ENCODE results near the gene TIPIN. TPM values are rescaled to one million over a fixed set of nuclear protein-coding genes. Genes with fewer than 3 reads are reported as not detected.
"Not testable (repeated sequence)": the region's sequence is repeated elsewhere in the genome, so short reads cannot be mapped to it uniquely, and the experiment has no call there.

TIPIN gene
- total RNA-seq, 2 donors from 2014 or later: 22.9 to 35.8 TPM

DNA sequence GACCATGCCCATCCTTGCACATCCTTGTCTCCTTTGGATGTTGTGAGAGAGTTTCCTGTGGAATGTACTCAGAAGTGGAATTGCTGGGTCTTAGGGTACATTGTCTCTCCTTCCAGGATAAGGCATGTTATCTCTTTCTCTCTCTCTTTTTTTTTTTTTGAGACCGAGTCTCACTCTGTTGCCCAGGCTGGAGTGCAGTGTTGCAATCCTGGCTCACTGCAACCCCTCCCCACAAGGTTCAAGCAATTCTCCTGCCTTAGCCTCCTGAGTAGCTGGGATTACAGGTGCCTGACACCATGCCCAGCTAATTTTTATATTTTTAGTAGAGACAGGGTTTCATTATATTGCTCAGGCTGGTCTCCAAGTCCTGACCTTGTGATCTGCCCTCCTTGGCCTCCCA, 36.6 kb upstream of the TIPIN start:
- H3K4me1 Mint-ChIP-seq (ENCODE audit: low read depth): peaks cover 85% of the 10 kb centered on the region
- peak overlapping the region; percentile 47 for H3K27ac Mint-ChIP-seq
- H3K36me3 Mint-ChIP-seq (ENCODE audit: insufficient read depth in 2 of 2): peaks cover 2 to 31% of the 10 kb centered on the region in 2 donors
- ATAC-seq (replicated peaks in 1 of 2); H3K27me3 Mint-ChIP-seq (ENCODE audit: low read depth); DNase-seq; H3K4me3 Mint-ChIP-seq; H3K9me3 Mint-ChIP-seq: not testable (repeated sequence)

DNA sequence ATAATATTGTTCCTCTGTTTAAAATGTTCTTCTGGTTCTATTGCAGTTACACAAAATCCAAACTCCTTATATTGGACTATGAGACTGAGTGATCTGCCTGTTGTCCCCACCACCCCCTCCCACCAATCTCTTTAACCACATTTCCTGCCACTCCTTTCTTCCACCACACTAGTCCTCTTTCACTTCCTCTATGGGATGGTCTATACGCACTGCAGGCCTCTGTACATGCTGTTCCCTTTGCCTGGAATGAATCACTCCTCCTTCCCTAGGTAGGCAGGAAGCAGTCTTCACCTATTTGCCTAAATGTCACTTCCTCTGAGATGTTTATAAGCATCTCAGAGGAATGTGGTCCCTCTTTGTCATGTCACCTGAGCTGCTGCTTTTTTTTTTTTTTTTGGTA, 34.2 kb upstream of the TIPIN start:
- Mint-ChIP-seq H3K36me3 (ENCODE audit: insufficient read depth in 2 of 2) (peaks cover 3 to 21% of the 10 kb centered on the region in 2 donors), H3K4me1 (ENCODE audit: low read depth) (peaks cover 81% of the 10 kb centered on the region), H3K9me3 (no peaks in the 10 kb centered on the region), H3K4me3 (peak overlapping the region; percentile 96 to 97), H3K27ac (peak overlapping the region; percentile 54), H3K27me3 (ENCODE audit: low read depth) (no peaks in the 10 kb centered on the region)
- no peak for DNase-seq
- no peak for ATAC-seq (replicated peaks in 1 of 2)

DNA sequence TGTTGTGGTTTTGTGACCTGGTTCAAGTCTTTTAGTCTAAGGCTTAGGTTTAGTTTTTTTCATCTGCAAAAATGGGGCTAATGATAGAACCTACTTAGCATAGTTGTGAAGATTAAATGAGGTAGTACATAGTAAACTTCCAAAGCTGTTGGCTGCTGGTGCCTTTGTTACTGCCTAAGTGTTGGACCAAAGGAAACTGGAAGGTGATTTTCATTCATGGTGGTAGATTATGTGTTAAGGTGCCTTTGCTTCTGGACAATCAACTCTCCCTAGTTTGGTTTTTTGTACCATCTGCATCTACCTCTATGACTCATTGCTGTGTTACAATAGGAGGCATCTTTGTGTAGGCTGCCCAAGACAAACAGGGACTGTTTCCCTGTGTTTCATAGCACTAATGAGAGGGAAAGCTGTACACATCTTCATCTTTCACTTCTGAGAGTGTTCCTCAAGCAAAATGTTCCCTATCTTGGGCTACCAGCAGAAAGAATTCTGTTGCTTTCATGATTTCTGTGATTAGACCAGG, 33.4 kb upstream of the TIPIN start:
- ATAC-seq (replicated peaks in 1 of 2) (peak in 1 of 2 donors; percentile 12), DNase-seq (no peak)
- Mint-ChIP-seq H3K9me3 (no peaks in the 10 kb centered on the region), H3K36me3 (ENCODE audit: insufficient read depth in 2 of 2) (peaks cover 3 to 17% of the 10 kb centered on the region in 2 donors), H3K27ac (peak overlapping the region; percentile 38), H3K27me3 (ENCODE audit: low read depth) (no peaks in the 10 kb centered on the region), H3K4me3 (peak overlapping the region; percentile 96 to 97), H3K4me1 (ENCODE audit: low read depth) (peaks cover 81% of the 10 kb centered on the region)

DNA sequence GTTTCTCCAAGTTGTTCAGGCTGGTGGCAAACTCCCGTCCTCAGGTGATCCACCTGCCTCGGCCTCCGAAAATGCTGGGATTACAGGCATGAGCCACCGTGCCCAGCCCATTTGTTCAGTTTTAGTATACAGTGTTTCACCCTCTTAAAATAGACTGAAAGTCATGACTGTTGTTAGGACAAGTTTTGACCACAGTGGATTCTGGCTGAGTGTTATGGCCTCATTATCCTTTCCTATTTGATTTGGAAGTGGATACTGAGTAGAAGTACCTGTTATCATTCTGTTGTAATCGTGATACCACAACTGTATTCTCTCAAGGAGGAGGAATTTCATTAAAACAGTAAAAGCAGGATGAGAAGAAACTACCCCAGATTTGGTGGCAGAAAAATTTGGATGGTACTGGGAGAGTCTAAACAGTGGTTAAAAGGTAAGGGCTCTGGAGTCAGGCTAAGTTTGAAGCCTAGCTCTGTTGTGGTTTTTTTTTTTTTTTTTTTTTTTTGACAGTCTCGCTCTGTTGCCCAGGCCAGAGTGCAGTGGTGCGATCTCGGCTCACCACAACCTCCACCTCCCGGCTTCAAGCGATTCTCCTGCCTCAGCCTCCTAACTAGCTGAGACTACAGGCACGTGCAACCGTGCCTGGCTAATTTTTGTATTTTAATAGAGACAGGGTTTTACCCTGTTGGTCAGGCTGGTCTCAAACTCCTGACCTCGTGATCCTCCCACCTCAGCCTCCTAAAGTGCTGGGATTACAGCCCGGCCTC, 32.8 kb upstream of the TIPIN start:
- H3K27me3 Mint-ChIP-seq (ENCODE audit: low read depth): no peaks in the 10 kb centered on the region
- DNase-seq: peak in 1 of 2 donors; percentile 23

DNA sequence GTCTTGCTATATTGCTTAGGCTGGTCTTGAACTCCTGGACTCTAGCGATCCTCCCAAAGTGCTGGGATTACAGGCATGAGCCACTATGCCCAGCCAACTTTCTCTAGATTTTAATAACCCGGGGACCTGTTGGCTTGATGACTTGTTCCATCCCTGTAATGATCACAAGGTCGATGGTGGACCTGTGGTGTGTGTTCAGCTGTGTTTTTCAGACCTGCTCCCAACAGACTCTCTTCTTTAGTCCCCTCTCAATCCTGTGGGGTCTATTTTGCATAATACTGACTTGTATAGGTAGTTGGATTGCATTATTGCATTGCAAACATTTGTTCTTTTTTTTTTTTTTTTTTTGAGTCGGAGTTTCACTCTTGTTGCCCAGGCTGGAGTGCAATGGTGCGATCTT, 32.1 kb upstream of the TIPIN start:
- Mint-ChIP-seq H3K27ac (peak overlapping the region; percentile 85), H3K36me3 (ENCODE audit: insufficient read depth in 2 of 2) (peaks cover 3 to 17% of the 10 kb centered on the region in 2 donors), H3K4me1 (ENCODE audit: low read depth) (peaks cover 71% of the 10 kb centered on the region), H3K9me3 (no peaks in the 10 kb centered on the region), H3K27me3 (ENCODE audit: low read depth) (no peaks in the 10 kb centered on the region), H3K4me3 (peak overlapping the region; percentile 96 to 97)
- DNase-seq: peak in 1 of 2 donors; percentile 16
- no peak for ATAC-seq (replicated peaks in 1 of 2)

More for the DNA sequence above, 32.8 kb upstream of the TIPIN start:
- Mint-ChIP-seq H3K4me1 (ENCODE audit: low read depth) (peaks cover 78% of the 10 kb centered on the region), H3K9me3 (no peaks in the 10 kb centered on the region), H3K36me3 (ENCODE audit: insufficient read depth in 2 of 2) (peaks cover 3 to 17% of the 10 kb centered on the region in 2 donors), H3K4me3 (peak overlapping the region; percentile 96 to 97), H3K27ac (peak overlapping the region; percentile 85)
- ATAC-seq (replicated peaks in 1 of 2): no peak

DNA sequence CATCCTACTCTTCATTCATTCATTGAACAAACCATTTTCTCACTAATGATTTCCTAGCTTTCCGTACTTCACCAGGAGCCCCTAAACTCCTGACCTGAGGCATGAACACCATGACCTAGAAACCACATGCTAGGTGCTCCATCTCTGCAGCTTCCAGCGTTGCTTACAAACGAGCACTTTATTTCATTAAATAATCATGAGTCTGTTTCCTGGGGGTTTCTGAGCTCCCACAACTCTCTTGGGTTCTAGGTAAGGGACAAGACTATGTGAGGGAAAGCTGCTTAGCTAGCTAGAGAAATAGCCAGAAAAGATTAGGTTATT, 31.5 kb upstream of the TIPIN start:
- ATAC-seq (replicated peaks in 1 of 2): no peak
- Mint-ChIP-seq H3K4me1 (ENCODE audit: low read depth) (peaks cover 67% of the 10 kb centered on the region), H3K9me3 (no peaks in the 10 kb centered on the region), H3K27ac (peak overlapping the region; percentile 94), H3K36me3 (ENCODE audit: insufficient read depth in 2 of 2) (peaks cover 3 to 15% of the 10 kb centered on the region in 2 donors), H3K4me3 (peak overlapping the region; percentile 96 to 97), H3K27me3 (ENCODE audit: low read depth) (no peaks in the 10 kb centered on the region)
- DNase-seq: no peak

DNA sequence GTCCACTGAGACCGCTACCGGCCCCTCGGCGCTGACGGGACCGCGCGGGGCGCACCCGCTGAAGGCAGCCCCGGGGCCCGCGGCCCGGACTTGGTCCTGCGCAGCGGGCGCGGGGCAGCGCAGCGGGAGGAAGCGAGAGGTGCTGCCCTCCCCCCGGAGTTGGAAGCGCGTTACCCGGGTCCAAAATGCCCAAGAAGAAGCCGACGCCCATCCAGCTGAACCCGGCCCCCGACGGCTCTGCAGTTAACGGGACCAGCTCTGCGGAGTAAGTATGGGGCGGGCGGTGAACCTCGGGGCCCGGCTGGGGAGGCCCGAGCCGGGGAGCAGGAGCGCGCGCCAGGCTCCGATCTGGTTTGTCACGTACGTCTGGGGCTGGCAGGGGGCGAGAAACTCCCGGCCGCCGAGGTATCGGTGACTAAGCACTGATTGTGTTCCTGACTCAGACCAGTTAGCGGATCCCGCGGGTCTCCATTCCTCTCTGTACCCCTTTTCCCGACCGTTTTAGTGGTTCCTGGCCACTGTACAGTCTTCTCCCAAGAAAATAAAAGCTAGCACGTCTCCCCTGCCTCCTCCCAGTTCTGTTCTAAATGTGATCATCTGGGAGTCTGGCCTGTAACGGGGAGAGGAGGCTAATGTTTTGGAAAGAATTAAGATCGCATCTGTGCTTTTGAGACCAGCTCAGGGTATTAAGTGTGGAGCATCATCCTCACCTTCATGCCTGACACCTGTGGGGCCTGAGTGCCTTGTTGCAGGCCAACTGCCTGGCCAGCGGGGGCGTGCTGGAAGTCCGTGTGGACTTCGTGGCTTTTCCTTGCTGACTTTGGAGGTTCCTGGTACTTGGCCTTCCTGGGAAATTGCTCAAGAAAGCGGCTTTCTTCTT, 30.9 kb upstream of the TIPIN start:
- peaks cover 67% of the 10 kb centered on the region for H3K4me1 Mint-ChIP-seq (ENCODE audit: low read depth)
- H3K4me3 Mint-ChIP-seq: peak overlapping the region; percentile 96 to 97
- DNase-seq (peak; percentile 80 to 86), ATAC-seq (replicated peaks in 1 of 2) (peak; percentile 60 to 65)
- no peaks in the 10 kb centered on the region for H3K27me3 Mint-ChIP-seq (ENCODE audit: low read depth)
- H3K27ac Mint-ChIP-seq: peak overlapping the region; percentile 94
- H3K36me3 Mint-ChIP-seq (ENCODE audit: insufficient read depth in 2 of 2): peaks cover 3 to 15% of the 10 kb centered on the region in 2 donors
- H3K9me3 Mint-ChIP-seq: no peaks in the 10 kb centered on the region

DNA sequence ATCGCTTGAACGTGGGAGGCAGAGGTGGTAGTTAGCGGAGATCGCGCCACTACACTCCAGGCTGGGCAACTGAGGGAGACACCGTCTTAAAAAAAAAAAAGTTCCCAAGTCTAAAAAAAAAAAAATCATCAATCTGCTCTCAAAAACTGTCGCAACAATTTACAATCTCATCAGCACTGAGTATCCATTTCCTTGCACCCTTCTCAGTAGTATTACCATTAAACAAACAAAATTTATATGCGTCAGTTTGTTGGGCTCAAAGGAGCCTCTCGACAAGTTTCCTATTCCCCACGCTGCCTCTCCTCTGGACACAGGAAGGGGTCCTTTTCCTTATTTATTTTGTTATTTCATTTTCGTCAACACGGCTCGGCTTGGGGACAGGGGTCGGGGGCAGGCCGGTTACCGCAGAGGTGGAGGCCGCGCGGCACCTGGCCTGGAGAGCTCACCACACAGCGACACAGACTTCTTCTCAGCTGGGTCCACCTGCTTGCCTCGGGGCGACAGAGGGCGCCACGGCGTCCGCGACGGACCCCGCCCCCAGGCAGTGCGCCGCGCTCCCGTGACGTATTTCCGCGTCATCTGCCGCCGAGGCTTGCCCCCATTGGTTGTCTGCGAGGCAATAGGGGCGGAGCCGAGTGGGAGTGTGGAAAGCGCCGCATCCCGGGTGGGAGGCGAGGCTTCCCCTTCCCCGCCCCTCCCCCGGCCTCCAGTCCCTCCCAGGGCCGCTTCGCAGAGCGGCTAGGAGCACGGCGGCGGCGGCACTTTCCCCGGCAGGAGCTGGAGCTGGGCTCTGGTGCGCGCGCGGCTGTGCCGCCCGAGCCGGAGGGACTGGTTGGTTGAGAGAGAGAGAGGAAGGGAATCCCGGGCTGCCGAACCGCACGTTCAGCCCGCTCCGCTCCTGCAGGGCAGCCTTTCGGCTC, 30.0 kb upstream of the TIPIN start, which contains the start of gene MAP2K1:
Gene MAP2K1 (plus strand): TSS at position 709 of the 920 bp plus-strand sequence. CDS start 436 bp downstream, outside the sequence.
- Mint-ChIP-seq H3K27me3 (ENCODE audit: low read depth) (no peaks in the 10 kb centered on the region), H3K4me3 (peak within 1 kb of the TSS; percentile 96 to 99), H3K4me1 (ENCODE audit: low read depth) (peaks cover 58% of the 10 kb centered on the region), H3K36me3 (ENCODE audit: insufficient read depth in 2 of 2) (peaks cover 3 to 10% of the 10 kb centered on the region in 2 donors), H3K9me3 (no peaks in the 10 kb centered on the region), H3K27ac (peak within 1 kb of the TSS; percentile 98)
- ATAC-seq (replicated peaks in 1 of 2): peak; percentile 84 to 88
- DNase-seq: peak; percentile 99

DNA sequence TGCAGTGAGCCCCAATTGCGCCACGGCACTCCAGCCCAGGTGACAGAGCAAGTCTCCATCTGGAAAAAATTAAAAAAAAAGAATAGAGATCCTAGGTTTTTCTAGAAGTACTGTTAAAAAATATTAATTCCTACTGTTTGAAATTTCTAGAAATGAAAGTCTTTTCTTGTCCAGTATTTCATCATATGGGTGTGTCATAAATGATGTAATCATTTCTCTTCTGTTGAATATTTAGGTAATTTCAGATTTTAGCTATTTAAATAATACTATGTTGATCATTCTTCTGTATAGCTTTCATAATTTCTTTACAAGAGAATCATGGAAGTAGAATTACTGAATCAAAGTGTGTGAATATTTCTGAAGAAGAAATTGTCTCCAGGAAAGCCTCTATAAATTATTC, 24.9 kb upstream of the TIPIN start:
- not testable (repeated sequence) for DNase-seq; H3K27me3 Mint-ChIP-seq (ENCODE audit: low read depth); H3K4me3 Mint-ChIP-seq; ATAC-seq (replicated peaks in 1 of 2); H3K9me3 Mint-ChIP-seq; H3K36me3 Mint-ChIP-seq (ENCODE audit: insufficient read depth in 2 of 2); H3K27ac Mint-ChIP-seq
- H3K4me1 Mint-ChIP-seq (ENCODE audit: low read depth): peaks cover 17% of the 10 kb centered on the region

DNA sequence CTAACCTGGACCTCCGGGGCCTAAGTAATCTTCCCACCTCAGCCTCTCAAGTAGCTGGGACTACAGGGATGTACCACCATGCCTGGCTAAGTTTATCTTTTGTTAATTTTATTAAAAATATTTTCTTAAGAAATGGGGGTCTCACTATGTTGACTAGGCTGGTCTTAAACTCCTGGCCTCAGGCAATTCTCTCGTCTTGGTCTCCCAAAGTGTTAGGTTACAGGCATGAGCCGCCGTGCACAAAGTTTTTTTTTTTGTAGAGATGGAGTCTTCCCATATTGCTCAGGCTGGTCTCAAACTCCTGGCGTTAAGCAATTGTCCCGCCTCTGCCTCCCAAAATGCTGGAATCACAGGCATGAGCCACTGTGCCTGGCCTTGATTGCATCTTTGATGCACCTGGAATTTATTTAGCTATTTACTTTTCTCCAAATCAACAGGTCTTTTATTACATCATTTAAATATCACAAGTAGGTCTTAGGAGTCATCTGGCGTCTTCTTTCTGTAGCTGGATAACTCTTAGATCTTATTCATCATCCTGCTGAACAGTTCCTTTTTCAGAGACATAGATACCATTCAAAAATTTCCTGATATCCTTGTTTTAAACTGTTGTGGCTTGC, 22.4 kb upstream of the TIPIN start:
- no peak overlapping the region for H3K4me3 Mint-ChIP-seq
- no peaks in the 10 kb centered on the region for H3K36me3 Mint-ChIP-seq (ENCODE audit: insufficient read depth in 2 of 2)
- H3K27ac Mint-ChIP-seq: no peak overlapping the region
- H3K9me3 Mint-ChIP-seq: peaks cover 0 to 2% of the 10 kb centered on the region in 2 donors
- ATAC-seq (replicated peaks in 1 of 2) (no peak), DNase-seq (no peak)
- H3K4me1 Mint-ChIP-seq (ENCODE audit: low read depth): no peaks in the 10 kb centered on the region
- no peaks in the 10 kb centered on the region for H3K27me3 Mint-ChIP-seq (ENCODE audit: low read depth)

DNA sequence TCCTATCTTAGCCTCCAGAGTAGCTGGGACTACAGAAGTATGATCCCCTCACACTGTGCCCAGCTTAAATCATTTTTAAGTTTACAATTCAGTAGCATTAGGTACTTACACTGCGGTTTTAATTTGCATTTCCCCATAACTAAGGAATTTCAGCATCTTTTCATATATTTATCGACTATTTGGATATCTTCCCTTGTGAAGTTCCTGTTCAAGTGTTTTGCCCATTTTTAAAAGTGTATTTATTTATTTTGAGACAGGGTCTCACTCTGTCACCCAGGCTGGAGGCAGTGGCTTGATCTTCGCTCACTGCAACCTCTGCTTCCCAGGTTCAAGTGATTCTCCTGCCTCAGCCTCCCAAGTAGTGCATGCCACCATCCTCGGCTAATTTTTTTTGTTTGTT, 17.7 kb upstream of the TIPIN start:
- Mint-ChIP-seq H3K27me3 (ENCODE audit: low read depth) (no peaks in the 10 kb centered on the region), H3K27ac (no peak overlapping the region), H3K4me3 (no peak overlapping the region), H3K9me3 (peaks cover 0 to 2% of the 10 kb centered on the region in 2 donors), H3K36me3 (ENCODE audit: insufficient read depth in 2 of 2) (no peaks in the 10 kb centered on the region), H3K4me1 (ENCODE audit: low read depth) (peaks cover 18% of the 10 kb centered on the region)
- ATAC-seq (replicated peaks in 1 of 2) (no peak), DNase-seq (no peak)

Data from activated T-cell treated with anti-CD3 and anti-CD28 coated beads, Interleukin-2, amount 50 U/mL, for 72 hours (primary cell).